DND-41 (cell line): ENCODE results near the gene NRXN3.

Experiments
- ATAC-seq: fragments of 200-7000 bp; cut with Tn5 transposase; 3 replicates; pipeline ENCODE4 v1.9.1; 2021; ENCODE audit warnings: low read depth; ENCODE audit not compliant: insufficient read depth
- DNase-seq: peaks from one replicate; pipeline ENCODE4 v3.0.0-alpha.2; 2020
- H2AFZ ChIP-seq: 2 replicates; pipeline ENCODE4 v1.6.0; 2012; ENCODE audit warnings: low read depth, low read length
- H3K27ac ChIP-seq: 2 replicates; pipeline ENCODE4 v1.5.1; 2012; ENCODE audit warnings: low read length, inconsistent platforms
- H3K27me3 ChIP-seq: fragments of 200-600 bp; sonication (generic); 2 replicates; pipeline ENCODE4 v1.6.0; 2012; ENCODE audit warnings: low read length, mild to moderate bottlenecking, inconsistent platforms; ENCODE audit not compliant: insufficient read depth, poor library complexity
- H3K36me3 ChIP-seq: 2 replicates; pipeline ENCODE4 v1.5.1; 2012; ENCODE audit warnings: low read length, inconsistent platforms; ENCODE audit not compliant: insufficient read depth
- H3K4me1 ChIP-seq: 2 replicates; pipeline ENCODE4 v1.5.1; 2012; ENCODE audit warnings: mild to moderate bottlenecking, low read length; ENCODE audit not compliant: insufficient read depth
- H3K4me2 ChIP-seq: 2 replicates; pipeline ENCODE4 v1.6.0; 2012; ENCODE audit warnings: mild to moderate bottlenecking, moderate library complexity, low read length, inconsistent platforms; ENCODE audit not compliant: insufficient read depth
- H3K4me3 ChIP-seq, 2 experiments: fragments of 200-600 bp in 1 of 2; shearing (Covaris generic) in 1 of 2; 2 replicates each; pipeline ENCODE4 v1.5.1; 2012 to 2016; ENCODE audit warnings: inconsistent platforms in 2 of 2, low read length in 2 of 2, mild to moderate bottlenecking in 2 of 2, low read depth in 1 of 2, moderate library complexity in 1 of 2
- H3K79me2 ChIP-seq: 2 replicates; pipeline ENCODE4 v1.6.0; 2012; ENCODE audit warnings: low read length, inconsistent platforms; ENCODE audit not compliant: insufficient read depth
- H3K9ac ChIP-seq: 2 replicates; pipeline ENCODE4 v1.6.0; 2012; ENCODE audit warnings: low read depth, mild to moderate bottlenecking, inconsistent platforms, low read length, moderate library complexity
- H3K9me3 ChIP-seq: 2 replicates; pipeline ENCODE4 v1.5.1; 2012; ENCODE audit warnings: low read length, moderate library complexity, mild to moderate bottlenecking, inconsistent platforms; ENCODE audit not compliant: insufficient read depth, severe bottlenecking
- H4K20me1 ChIP-seq: 2 replicates; pipeline ENCODE4 v1.6.0; 2012; ENCODE audit warnings: low read length; ENCODE audit not compliant: insufficient read depth
- CTCF ChIP-seq: IDR thresholded peaks from 2 replicates; pipeline ENCODE4 v1.5.1; 2012; ENCODE audit warnings: borderline replicate concordance, low read length, moderate library complexity, mild to moderate bottlenecking; ENCODE audit not compliant: poor library complexity, severe bottlenecking; ENCODE audit errors: extremely low read depth
- EZH2 ChIP-seq: IDR thresholded peaks from 3 replicates; pipeline ENCODE4 v1.6.1; 2012; ENCODE audit warnings: borderline replicate concordance, low read depth, mild to moderate bottlenecking, moderate library complexity, low read length, inconsistent platforms; ENCODE audit not compliant: severe bottlenecking

The NRXN3 gene

GRCh38 chr14:79631276-79631675 lies 1461.1 kb downstream of the NRXN3 start:
- ATAC-seq (no peak), DNase-seq (no peak)
- H3K27me3 ChIP-seq, result no peaks in the 10 kb centered on the region

GRCh38 chr14:79638672-79639266 lies 1468.6 kb downstream of the NRXN3 start:
- Histone ChIP-seq H3K4me2 (no peak overlapping the region), H3K9ac (no peak overlapping the region), H3K9me3 (no peaks in the 10 kb centered on the region), H2AFZ (no peak overlapping the region), H4K20me1 (no peaks in the 10 kb centered on the region), H3K4me1 (peaks cover 19% of the 10 kb centered on the region), H3K4me3 (no peak overlapping the region), H3K27me3 (no peaks in the 10 kb centered on the region), H3K36me3 (no peaks in the 10 kb centered on the region), H3K79me2 (no peaks in the 10 kb centered on the region), H3K27ac (no peak overlapping the region)
- ATAC-seq (no peak), DNase-seq (no peak)
- TF ChIP-seq CTCF (no peak), EZH2 (no peak)

More at GRCh38 chr14:79631276-79631675, 1461.1 kb downstream of the NRXN3 start:
- H3K9me3 ChIP-seq, result no peaks in the 10 kb centered on the region
- TF ChIP-seq CTCF (no peak), EZH2 (no peak)
- no peaks in the 10 kb centered on the region for H3K79me2 ChIP-seq
- no peak overlapping the region for H3K4me2 ChIP-seq
- H3K4me1 ChIP-seq, result no peaks in the 10 kb centered on the region
- no peak overlapping the region for H3K9ac ChIP-seq
- H3K27ac ChIP-seq, result no peak overlapping the region
- no peak overlapping the region for H2AFZ ChIP-seq
- H3K4me3 ChIP-seq, result no peak overlapping the region
- no peaks in the 10 kb centered on the region for H4K20me1 ChIP-seq
- H3K36me3 ChIP-seq, result no peaks in the 10 kb centered on the region

GRCh38 chr14:79639613-79640012 lies 1469.4 kb downstream of the NRXN3 start:
- H3K9ac ChIP-seq, result no peak overlapping the region
- H3K27me3 ChIP-seq, result no peaks in the 10 kb centered on the region
- H3K79me2 ChIP-seq, result no peaks in the 10 kb centered on the region
- DNase-seq, result no peak
- no peak overlapping the region for H2AFZ ChIP-seq
- no peak overlapping the region for H3K4me2 ChIP-seq
- no peak for ATAC-seq
- H3K4me3 ChIP-seq, result no peak overlapping the region
- H3K4me1 ChIP-seq, result peaks cover 19% of the 10 kb centered on the region
- no peaks in the 10 kb centered on the region for H3K9me3 ChIP-seq
- H4K20me1 ChIP-seq, result no peaks in the 10 kb centered on the region
- no peak for TF ChIP-seq CTCF
- no peak overlapping the region for H3K27ac ChIP-seq
- no peaks in the 10 kb centered on the region for H3K36me3 ChIP-seq

GRCh38 chr14:79641371-79641770 lies 1471.2 kb downstream of the NRXN3 start:
- Histone ChIP-seq H3K36me3 (no peaks in the 10 kb centered on the region), H3K4me2 (no peak overlapping the region), H3K4me3 (no peak overlapping the region), H3K9ac (no peak overlapping the region), H4K20me1 (no peaks in the 10 kb centered on the region), H2AFZ (no peak overlapping the region), H3K4me1 (peaks cover 19% of the 10 kb centered on the region), H3K27me3 (no peaks in the 10 kb centered on the region), H3K27ac (no peak overlapping the region), H3K79me2 (no peaks in the 10 kb centered on the region), H3K9me3 (no peaks in the 10 kb centered on the region)
- TF ChIP-seq CTCF (no peak), EZH2 (no peak)
- ATAC-seq (no peak), DNase-seq (no peak)
